HG03457 (cell line): Measurements from ENCODE around the gene ZNF611.
"Not testable (repeated sequence)": the region's sequence is repeated elsewhere in the genome, so short reads cannot be mapped to it uniquely, and the experiment has no call there.

Source experiments
- ATAC-seq: cut with Tn5 transposase; IDR thresholded peaks from one replicate; pipeline ENCODE4 v1.9.1; 2021; ENCODE audit warnings: moderate number of reproducible peaks; ENCODE audit not compliant: unreplicated experiment

ZNF611 gene

GRCh38 chr19:52687684-52688083 lies 47.2 kb downstream of the ZNF611 start:
- ATAC-seq, result no peak

- ATAC-seq, result no peak
Observed at GRCh38 chr19:52685811-52686210, 49.0 kb downstream of the ZNF611 start.

GRCh38 chr19:52681216-52681615 lies 53.6 kb downstream of the ZNF611 start:
- ATAC-seq, result not testable (repeated sequence)

GRCh38 chr19:52679598-52679997 lies 55.2 kb downstream of the ZNF611 start:
- ATAC-seq, result no peak

GRCh38 chr19:52675239-52675638 lies 59.6 kb downstream of the ZNF611 start:
- not testable (repeated sequence) for ATAC-seq

GRCh38 chr19:52673014-52673413 lies 61.8 kb downstream of the ZNF611 start:
- no peak for ATAC-seq

GRCh38 chr19:52670046-52670445 lies 64.8 kb downstream of the ZNF611 start:
- no peak for ATAC-seq

- ATAC-seq, result no peak
Observed at GRCh38 chr19:52669586-52669985, 65.3 kb downstream of the ZNF611 start.

- ATAC-seq, result no peak
Observed at GRCh38 chr19:52667972-52668371, 66.9 kb downstream of the ZNF611 start.

- no peak for ATAC-seq
Observed at GRCh38 chr19:52666506-52666905, 68.3 kb downstream of the ZNF611 start.

GRCh38 chr19:52665529-52665928 lies 69.3 kb downstream of the ZNF611 start:
- ATAC-seq, result no peak

- no peak for ATAC-seq
Observed at GRCh38 chr19:52665027-52665426, 69.8 kb downstream of the ZNF611 start.

GRCh38 chr19:52664461-52664860 lies 70.4 kb downstream of the ZNF611 start:
- ATAC-seq, result no peak

- ATAC-seq, result no peak
Observed at GRCh38 chr19:52662631-52663030, 72.2 kb downstream of the ZNF611 start.

GRCh38 chr19:52660981-52661380 lies 73.9 kb downstream of the ZNF611 start:
- ATAC-seq, result no peak

- no peak for ATAC-seq
Observed at GRCh38 chr19:52659013-52659412, 75.8 kb downstream of the ZNF611 start.

GRCh38 chr19:52658595-52658994 lies 76.2 kb downstream of the ZNF611 start:
- no peak for ATAC-seq

GRCh38 chr19:52653161-52653560 lies 81.7 kb downstream of the ZNF611 start:
- ATAC-seq, result no peak
